GM21619 (cell line): ENCODE data around the gene CD93.

ENCODE experiments used
- ATAC-seq: cut with Tn5 transposase; IDR thresholded peaks from one replicate; pipeline ENCODE4 v1.9.1; 2021; ENCODE audit not compliant: unreplicated experiment

Gene CD93

DNA sequence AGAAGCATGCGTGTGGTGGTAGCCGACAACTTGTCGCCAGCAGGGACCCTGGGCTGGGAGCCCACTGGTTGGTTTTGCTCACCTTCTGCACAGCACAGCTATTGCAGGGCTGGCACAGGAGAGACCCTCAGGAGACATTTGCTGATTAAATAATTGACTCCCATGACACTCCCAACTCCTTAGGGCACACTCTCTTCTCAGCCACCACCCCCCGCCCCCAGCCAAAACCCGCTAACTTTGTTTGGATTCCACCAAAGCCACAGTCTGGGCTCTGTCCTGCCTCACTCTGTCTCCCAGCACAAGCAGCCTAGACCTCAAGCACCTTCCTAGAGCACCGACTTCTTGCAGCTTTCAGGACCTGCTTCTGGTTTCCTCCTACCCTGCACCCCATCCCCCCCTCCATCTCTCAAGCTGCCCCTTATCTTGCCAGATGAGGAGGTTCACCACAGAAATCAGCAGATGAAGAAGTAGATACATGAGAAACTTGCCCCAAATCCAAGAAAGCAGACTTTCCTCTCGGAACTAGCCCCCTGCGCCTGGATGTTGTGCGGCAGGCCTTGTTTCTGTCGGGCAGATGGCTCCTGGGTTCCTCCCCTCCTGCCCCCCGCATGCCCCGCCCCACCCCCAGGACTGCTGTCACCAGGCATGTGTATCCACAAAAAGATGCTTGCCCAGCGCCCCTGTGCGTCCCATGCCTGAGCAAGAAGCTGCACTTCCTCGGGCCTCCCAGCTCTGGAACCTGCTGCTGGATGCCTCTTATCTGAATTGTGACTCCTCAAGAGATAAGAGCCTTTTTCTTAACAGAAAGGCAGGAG lies 35.0 kb upstream of the CD93 start:
- ATAC-seq = no peak

DNA sequence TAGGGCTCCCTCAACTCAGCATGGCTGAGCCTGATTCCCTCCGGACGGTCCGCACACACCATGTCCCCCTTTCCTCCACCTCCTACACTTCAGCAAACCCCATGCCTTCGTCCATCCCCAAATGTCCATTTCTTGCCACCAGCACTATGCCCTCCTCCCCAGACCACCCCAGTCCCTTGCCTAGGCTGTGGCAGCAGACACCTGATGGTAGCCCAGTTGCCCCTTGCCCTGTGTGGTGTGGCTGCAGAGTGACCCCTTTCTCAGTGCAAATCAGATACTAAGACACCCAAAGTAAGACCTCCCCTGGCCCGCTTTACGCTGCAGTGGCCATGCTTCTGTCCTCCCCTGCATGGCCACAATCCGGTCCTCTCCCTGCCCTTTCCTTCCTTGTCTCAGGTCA lies 34.1 kb upstream of the CD93 start:
- no peak for ATAC-seq

DNA sequence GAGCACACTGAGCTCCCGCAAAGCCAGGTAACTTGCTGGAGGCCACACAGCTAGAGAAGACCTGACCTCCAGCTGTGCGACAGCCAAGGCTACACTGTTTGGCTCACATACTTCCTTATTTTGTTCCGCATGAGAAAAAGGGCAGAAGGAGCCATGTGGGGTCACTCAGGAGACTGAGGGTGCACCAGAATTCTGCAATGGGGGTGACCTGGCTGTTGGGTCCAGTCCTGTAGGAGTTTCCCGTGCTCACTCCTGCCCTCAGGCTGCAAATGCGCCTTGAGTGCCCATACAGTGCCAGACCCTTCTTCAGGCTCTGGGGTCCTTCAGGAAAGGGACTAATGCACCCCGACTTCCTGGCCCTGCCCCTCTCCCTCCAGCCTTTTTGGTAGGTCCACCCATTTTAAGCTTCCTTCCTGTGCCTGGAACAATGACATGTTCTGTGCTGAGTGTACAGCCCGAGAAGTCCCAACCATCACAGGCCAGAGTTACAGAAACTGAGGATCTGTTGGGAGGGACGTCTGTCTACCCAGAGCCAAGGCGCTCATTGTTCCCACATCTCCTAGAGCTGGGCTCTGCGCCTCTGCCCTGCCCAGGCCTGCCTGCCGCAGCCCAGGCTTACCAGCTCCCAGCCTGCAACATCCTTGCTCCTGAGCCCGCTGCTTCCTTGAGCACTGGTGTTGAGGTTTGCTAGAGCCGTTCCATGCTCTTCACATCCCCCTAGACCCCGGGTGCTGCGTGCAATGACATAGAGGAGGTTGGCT lies 33.5 kb upstream of the CD93 start:
- no peak for ATAC-seq

DNA sequence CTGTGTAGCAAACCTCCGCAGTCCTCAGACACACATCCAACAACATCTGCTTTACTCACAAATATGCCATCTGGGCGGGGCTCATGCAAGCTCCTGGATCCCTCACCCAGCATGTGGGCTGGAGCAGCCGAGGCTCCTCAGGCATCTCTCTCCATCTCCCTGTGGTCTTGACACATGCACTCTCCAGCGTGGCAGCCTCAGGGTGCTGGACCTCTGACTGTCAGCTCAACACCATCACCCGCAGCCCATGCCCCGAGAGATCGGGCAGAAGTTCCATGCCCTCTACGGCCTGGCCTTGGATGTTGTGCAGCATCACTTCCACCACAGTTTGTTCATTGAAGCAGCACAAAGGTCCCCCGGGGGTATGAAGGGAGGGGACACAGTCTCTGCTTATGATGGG lies 32.6 kb upstream of the CD93 start:
- ATAC-seq = no peak

DNA sequence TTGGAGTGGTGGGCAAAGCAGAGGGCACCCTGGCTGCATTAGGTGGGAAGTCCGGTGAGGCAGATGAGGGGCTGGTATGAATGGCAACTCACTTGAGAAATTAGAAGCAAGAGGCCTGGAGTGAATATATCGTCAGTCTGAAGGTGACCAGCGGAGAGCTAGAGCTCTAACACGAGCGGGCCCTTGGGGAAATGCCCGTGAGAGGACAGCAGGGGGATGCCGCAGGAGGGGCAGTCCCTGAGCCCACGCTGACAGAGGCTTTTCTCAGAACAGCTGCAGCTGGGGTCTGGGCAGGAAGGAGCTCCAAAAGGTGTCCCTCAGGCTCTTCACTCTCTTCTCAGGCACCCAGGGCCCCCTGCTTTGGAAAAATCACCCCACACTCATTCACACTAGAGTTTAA lies 32.0 kb upstream of the CD93 start:
- ATAC-seq = no peak

DNA sequence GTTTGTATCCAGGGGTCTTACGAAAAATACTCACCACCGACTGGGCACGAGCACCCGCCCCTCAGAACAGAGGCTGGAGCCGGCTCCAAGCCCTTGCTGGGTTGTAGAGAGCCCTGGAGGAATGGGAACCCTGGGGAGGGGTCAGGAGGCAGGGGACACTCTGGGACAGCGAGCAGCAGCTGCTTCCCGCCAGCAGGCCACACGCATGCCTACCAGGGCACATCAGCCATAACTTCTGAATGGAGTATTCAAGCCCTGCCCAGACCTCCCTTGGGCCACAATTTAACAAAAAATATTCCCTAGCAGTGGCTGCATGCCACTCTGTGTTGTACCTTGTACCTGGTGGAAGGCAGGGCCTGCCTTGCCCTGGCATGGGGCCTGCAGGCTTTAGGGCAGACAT lies 31.6 kb upstream of the CD93 start:
- no peak for ATAC-seq

DNA sequence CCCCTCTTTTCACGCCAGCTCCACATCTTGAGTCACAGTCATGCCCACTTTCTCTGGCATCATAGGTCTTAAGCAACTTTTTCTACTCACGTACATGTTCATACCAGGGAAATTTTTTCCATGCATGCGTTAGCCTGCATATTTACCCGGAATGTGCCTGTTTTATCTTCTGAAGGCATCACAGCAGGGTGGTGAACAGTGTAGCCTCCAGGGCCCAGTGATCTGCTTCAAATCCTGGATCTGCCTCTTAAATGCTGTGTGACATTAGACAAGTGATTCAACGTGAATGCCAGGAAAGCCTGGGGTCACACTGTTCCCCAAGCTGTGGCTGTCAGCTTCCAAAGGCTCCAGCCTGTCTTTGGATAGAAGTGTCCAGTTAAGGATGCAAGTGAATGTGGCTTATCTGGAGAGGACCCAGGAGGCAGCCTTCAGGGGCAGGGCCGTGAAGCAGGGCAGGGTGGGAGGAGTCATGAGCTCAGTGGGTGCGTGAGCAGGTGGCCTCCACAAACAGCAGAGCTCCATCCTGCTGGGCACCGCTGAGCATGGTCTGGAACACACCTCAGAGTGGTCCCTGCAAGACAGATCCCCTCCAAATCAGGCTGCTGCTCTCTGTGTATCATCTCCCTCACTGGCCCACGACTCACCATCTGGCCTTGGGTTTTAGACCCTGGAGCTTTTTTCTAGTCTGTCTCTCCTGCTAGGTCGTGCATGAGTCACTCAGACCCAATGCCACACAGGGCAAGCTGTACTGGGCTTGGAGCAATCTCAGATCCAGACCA lies 30.4 kb upstream of the CD93 start:
- ATAC-seq = no peak

DNA sequence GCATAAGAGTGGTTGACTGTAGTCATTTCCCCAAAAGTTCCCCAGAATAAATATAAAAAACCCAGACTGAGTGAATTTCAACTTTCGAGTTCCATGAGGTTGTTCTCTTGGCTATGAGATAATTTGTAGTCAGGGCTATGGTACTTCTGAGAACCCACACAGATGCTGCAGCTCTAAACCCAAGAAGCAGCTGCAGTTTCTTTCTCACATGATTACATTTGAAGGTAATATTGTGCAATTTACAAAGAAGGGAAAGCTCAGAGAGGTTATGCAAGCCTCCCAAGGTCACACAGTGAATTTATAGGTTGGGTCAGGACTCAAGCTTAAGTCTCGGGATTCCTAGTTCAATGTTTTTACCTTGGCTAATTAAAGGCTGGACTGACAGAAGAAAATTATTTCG lies 29.7 kb upstream of the CD93 start:
- ATAC-seq = no peak

DNA sequence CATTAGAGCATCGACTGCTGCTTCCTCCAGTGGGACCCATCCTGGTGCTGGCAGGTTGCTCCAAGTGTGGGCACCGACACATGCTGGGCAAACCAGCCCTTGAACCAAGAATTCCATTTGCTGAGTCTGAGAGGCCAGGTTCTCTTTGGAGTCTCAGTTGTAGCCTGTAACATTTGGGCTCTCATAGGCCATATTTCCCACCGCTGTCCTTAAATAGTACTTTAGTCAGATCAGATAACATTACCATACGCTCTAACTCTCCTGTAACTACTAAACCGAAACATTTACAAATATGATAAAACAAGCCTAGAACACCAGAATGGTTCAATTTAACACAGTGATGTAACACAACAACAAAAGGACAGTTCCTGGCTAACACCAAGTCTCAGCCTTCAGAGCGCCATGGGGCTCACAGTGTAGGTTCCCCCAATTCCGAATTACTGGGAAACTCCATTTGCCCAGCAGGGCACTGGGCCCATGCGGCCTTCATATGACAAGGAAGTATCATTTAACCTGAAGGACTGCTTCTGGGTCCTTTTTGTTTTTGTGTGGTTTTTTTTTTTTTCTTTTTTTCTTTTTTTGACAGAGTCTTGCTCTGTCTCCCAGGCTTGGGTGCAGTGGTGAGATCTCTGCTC lies 28.4 kb upstream of the CD93 start:
- no peak for ATAC-seq

DNA sequence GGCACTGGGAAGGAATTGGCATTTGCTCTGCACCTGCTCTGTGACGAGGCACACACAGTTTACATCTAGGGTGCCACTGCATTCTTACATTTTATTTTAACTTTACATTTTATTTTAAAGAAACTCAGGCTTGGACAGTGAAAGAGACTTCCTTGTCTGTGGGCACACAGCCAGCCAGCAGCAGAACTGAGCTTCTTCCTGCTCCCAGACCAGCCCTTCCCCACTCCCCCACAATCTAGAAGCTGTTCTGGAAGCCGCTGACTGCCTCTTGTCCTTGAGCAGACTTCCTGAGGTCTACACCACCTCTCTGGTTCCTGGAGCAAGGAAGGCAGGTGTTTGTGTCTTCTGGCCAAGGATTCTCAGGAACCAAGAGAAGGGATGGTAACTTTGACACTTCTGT lies 27.9 kb upstream of the CD93 start:
- ATAC-seq = no peak

DNA sequence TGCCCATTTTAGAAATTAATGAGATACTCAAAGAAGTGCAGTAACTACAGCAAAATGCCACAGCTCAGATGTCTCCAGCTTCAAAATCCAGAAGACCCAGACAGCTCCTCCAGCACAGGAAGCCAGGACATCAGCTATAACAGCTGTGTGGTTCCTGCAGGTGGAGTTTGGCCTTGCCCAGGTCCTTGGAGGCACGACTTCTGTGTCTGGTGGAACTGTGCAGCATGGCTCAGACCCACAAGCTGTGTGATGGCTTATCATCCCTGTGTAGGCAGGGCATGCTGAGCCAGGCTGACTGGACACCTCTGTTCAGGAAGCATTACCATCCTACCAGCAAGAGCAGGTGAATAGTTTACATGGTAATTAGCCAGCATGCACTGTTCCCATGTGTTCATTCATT lies 26.5 kb upstream of the CD93 start:
- no peak for ATAC-seq

DNA sequence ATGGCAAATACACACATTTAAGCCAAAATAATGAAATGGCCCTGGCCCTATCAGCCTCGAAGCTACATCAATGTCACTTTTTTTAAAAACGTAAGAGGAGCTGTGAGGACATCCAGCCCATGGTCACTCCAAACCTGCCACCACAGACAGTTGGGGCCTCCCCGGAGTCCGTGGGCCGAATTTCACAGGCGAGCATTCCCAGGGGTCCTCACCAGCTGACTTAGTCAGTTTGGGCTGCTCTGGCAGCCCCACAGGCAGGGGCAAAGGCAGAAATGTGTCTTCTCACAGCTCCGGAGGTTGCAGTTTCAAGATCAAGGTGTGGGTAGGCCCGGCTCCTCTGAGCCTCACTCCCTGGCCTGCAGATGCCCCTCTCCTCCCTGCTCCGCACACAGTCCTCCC lies 25.8 kb upstream of the CD93 start:
- no peak for ATAC-seq

DNA sequence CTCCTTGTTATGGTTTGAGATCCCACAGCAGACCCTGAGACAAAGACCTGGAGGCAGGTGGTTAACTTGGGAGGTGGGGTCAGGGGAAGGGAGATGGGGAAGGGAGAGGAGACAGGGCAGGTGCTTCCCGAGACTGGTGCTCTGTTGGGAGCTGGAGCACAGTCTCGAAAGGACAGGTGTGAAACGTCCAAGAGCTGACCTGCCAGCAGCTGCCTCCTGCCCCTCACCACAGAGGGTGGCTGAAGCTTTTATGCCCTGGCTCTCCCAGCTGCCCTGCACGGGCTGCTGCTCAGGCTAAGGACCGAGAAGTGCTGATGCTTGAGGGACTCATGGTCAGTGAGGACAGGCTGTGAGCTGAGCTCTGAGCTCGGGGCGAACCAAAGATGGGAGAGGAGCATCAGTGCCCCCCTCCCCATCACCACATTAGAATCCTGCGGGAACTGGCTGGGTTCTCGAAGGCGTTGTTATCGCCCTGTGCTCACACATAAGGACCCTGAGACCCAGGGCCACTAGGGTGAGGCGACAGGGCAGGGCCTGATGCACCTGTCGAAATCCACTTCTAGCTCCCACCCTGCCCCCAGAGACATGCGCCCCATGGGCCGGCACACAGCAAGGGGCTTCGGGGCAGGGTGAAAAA lies 25.3 kb upstream of the CD93 start:
- no peak for ATAC-seq

DNA sequence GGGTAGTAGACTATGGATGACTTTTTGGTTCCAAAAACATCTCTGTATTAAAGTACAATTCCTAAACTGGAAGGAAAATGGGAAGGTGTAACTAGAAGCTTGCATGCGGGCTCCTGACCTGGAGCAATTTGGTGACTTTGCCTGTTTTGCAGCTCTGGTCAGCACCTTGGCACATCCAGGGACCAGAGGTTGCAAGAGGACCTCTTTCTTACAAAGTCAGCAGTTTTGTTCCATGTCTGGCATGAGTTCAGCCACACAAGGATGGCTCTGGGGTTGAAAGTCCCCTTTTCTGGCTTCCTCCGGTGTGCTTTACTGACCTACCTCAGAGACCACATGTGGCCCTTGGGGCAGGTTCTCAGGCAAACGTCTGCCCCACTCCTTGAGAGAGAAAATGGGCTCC lies 22.7 kb upstream of the CD93 start:
- no peak for ATAC-seq

DNA sequence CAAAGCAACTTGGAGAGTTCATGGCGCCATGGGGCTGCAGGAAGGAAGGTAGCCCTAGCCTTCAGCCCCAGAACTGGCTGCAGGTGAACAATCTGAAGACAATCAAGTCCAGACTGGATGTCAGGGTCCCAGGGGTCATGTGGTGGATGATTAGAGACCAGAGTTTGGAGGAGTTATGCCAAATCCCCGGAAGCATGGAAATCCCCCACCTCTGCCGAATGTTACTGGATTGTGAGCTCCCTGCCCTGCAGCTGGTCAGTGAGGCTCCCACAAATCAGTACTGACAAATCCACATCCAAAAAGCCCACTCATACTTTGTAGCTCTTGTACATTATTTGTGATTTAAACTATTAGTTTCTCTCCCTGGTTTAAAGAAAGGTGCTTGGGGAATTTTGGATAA lies 21.3 kb upstream of the CD93 start:
- no peak for ATAC-seq

DNA sequence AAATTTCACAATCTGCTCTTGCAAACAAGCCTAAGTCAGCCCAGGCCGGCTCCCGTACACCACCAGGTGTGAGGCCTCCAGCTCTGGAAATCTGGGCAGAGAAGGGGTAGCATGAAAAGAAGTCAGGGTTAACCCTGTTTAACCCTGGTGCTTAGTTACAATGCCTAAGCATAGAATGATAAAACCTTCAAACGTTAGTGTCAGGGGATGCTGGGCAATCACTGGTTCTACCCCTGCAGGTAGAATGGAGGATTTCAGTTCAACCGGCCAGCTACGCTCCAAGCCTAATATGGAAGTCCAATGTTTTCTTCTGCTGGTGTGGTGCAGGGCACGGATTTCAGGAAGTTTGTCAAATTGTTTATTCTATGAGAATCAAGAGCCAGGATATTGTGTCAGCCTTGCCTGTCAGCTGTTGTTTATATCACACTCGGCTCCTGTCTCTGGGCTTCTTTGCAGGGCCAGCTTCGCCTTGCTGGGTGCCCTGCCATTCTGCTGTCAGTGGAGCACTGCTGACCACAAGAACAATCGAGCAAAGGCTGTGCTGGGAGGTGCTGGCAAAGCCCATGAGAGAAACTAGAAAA lies 20.2 kb upstream of the CD93 start:
- ATAC-seq = no peak

DNA sequence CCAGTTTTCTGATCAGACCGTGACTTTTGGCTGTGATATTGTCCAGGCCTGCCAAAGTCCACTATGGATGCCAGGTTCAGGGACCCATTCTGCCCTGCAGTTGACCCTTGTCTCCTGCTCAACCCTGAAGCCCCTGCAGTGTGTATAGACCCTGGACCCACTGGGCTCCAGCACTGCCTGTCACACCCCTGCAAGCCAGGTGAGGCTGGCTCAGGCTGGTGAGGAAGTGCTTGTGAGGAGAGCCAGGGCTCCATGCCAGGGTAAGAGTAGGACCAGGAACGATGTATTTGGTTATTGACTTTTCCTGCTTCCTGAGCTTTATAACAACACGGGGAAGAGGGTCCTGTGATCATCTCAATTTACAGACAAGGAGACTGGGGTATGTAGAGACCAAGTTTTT lies 19.1 kb upstream of the CD93 start:
- ATAC-seq = no peak

DNA sequence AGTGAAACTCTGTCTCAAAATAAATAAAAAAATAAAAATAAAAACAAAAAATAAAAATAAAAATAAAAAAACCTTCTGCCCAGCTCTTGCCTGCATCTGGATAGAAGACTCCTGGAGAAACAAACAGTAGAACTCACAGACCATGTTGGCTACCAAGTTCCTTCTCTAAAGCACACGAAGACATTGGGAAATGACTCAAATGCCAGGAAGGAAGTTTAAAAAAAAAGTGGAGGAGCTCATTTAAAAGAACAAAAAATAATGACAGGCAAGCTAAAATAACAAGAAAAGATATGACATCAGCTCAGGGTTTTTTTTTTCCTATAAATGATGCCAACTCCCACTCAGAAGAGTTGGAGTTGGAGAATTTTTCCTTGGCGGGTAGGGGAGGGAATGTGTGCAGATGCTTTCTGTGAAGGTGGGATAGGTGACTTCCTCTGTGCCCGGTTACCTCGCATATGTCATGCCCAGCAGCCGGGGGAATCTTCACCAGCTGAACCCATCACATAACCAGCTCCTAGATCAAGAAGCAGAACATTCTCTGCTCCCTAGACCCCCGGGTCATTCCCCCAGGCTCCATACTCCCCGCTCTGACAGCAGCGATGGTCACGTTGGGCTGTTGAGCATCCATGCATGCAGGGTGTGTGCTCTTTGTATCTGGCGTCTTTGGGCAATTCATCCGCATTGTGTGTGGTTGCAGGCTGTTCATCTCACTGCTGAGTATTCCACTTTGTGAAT lies 17.3 kb upstream of the CD93 start:
- ATAC-seq = no peak

DNA sequence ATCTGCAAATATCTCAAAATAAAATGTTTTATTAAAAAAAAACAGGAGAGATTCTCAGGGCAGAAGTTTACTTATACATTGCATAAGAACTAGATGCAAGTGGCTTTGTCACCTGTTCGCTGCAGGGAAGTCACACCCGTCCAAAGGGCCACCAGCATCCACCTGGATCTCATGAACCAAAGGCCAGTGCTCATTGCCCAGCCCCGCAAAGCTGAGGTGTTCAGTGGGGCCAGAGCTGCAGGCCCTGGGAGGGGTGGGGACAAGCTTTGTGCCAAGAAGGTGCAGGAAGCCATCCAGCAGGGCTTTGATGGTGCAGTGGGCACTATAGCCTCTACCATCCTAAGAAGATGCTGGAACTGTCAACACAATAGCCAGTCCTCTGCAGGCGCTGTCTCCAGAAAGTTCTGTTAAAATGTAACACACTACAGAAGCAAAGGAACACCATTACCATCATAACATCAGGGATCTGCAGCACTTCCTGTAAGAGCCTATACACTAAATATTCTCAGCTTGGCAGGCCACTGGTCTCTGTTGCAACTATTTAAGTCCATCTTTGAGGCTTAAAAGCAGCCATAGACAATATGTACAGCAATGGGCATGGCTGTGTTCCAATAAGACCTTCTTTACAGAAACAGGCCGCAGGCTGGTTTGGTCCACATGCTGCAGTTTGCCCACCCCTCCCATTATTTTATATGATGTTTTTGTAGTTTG lies 15.7 kb upstream of the CD93 start:
- no peak for ATAC-seq
